SKM-1 treated with dmso at 0.1 percent for 144 hours (cell line): ENCODE data around the gene TRMT6.

Source experiments
- DNase-seq: peaks from one replicate; lab custom pipeline; 2025; ENCODE audit not compliant: unreplicated experiment; lab: John Stamatoyannopoulos, UW

Gene TRMT6

GRCh38 chr20:5949943-5950270 lies 426 bp downstream of the TRMT6 start:
- no peak for DNase-seq

- DNase-seq = no peak
Observed at GRCh38 chr20:5947276-5947675, 3.1 kb downstream of the TRMT6 start.

GRCh38 chr20:5945963-5946362 lies 4.4 kb downstream of the TRMT6 start:
- no peak for DNase-seq

- no peak for DNase-seq
Observed at GRCh38 chr20:5938456-5939029, 11.8 kb downstream of the TRMT6 start.

- no peak for DNase-seq
Observed at GRCh38 chr20:5936238-5936637, 14.1 kb downstream of the TRMT6 start.

DNA sequence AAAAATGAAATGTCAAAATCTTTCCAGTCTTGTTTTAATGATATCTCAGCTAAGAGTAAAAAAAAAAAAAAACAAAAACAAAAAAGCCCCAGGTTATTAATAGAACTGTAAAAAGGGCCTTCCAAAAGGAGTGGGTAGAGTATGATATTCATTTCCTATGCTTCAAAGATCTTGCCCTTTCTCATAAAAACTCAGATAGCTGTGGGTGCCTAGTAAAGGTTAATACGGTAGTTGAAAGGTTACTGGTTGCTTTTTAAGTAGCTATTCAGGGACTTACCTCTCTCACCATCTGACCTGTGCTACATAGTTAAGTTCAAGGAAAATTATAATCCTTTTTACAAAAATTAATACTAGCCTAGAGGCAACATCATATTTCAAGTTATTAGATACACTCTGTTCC lies 14.9 kb downstream of the TRMT6 start:
- no peak for DNase-seq

DNA sequence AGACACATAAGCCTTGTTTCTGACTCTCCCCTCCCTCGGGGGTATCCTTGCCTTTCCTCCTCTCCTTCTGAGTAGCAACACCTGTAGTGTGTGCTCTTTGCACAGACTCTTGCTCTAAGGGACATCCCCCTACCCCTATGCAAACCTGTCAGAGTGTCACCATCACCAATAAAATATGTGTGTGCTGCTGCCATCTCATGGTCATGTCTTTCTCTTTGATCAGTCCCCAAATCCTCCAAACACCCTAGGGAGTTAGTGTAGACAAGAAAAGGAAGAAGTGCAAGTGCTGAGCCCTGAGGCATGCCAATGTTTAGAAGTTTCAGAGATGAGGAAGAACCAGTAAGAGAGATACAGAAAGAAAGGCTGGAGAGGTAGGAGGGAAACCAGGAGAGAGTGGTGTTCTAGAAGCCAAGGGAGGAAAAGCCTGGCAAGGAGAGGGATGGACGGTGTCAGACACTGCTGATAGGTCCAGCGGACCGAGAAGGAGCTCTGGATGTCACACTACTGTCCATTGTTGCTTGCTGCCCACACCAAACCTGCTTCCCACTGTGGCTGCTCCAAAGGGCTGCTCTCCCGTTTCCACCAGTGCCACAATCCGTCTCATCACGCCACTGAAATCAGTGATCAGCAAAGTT lies 16.4 kb downstream of the TRMT6 start:
- no peak for DNase-seq

GRCh38 chr20:5932796-5933195 lies 17.5 kb downstream of the TRMT6 start:
- DNase-seq = no peak

GRCh38 chr20:5931411-5931810 lies 18.9 kb downstream of the TRMT6 start:
- DNase-seq = no peak

- DNase-seq = no peak
Observed at GRCh38 chr20:5928836-5929715, 21.3 kb downstream of the TRMT6 start.

- DNase-seq = no peak
Observed at GRCh38 chr20:5927749-5928462, 22.4 kb downstream of the TRMT6 start.

GRCh38 chr20:5925551-5925950 lies 24.8 kb downstream of the TRMT6 start:
- no peak for DNase-seq

GRCh38 chr20:5923493-5923892 lies 26.8 kb downstream of the TRMT6 start:
- no peak for DNase-seq

GRCh38 chr20:5920581-5920980 lies 29.8 kb downstream of the TRMT6 start:
- DNase-seq = no peak

- DNase-seq = no peak
Observed at GRCh38 chr20:5919626-5920544, 30.4 kb downstream of the TRMT6 start.

DNA sequence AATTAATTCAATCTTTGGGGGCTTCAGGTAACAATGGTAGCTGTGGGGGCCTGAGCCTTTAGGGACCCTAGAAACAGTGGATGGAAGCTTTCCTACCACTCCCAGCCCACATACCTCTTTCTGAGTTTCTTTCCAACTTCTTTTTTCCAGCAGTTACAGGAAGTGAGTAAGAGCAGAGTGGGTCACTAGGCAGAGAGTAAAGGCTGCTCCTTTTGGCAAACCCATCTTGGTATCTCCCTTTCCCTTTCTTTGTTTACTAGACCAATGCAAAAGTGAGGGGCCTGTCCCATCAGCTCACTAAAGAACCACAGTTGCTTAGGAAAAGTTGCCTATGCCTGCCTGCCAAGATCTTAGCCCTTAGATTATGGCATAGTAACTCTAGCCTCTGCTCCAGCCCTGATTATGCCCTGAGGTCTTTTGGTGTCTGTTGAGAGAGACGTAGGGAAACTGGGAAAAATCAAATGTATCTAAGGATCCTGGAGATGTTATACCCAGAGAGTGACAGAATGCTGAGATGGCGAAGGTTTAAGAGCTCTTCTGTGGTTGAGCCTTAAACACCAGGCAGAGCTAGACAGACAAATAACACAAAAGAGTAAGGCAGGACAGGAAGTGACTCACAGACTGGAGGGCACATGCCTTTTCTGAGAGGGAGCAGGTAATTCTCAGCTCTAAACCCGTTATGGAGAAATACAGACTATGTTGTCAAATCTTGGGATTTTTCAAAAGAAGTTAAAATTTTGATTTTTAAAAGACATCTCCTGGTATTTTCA lies 31.3 kb downstream of the TRMT6 start:
- DNase-seq = no peak

DNA sequence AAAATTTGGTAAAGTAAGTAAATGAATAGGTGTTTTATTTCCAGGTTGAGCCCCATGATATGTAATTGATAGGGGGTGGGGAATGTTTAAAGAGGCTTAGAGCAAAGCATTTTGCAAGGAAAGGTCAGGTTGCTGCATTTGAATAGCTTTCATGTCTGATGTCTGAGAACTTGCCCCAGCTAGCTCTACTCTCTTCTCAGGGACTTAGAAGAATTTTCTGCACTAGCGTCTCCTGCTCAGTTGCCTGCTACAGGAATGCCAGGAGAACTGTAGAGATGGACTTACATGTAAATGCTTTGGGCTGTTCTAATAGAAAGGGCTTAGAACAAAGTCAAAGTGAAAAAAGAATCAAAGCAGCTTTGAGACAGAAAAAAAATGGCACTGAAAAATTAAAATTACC lies 35.5 kb downstream of the TRMT6 start:
- DNase-seq = no peak

GRCh38 chr20:5913166-5913565 lies 37.2 kb downstream of the TRMT6 start:
- no peak for DNase-seq

DNA sequence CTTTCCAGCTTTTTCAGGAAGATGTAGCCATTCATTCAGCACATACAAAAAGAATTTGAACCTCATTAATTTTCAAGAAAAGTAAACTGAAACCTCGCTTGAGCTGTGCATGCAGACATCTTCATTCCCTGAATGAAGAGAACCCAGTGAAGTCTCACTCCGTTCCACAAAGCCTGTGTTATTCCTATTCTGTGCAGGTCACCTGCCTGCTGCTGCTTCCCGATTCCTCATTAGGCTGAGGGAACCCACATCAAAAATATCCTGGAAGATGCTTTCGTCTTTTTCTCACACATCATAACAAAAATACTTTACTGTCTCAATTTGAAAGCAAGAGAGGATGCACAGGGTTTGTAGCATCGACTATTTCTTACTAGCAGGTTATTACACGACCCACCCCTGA lies 40.1 kb downstream of the TRMT6 start:
- DNase-seq = no peak

DNA sequence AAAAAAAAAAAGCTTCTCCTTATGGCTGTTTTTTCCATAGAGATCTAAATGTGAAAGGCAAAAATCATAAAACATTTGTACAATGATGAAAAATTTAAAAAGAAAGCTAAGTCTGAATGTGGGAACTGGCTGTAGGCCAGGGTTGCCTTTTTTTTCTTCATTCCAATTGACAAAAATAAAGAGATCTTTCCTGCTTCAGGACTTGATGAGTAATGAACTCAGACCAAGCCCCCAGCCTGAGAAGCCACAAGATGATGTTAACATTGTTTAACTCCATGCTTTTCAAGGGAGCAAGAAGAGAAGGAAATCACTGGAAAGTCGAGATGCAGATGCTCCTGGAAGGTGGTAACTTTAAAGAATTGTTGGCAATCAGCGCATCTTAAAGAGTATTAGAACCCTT lies 41.4 kb downstream of the TRMT6 start:
- no peak for DNase-seq
